Activated CD4-positive, alpha-beta T cell treated with anti-CD3 and anti-CD28 coated beads for 48 hours (primary cell): ENCODE measurements around the gene UGT1A9.
"Not testable (repeated sequence)": the region's sequence is repeated elsewhere in the genome, so short reads cannot be mapped to it uniquely, and the experiment has no call there.

Experiments
- DNase-seq: peaks from one replicate; pipeline ENCODE4 v3.0.0-alpha.2; 2020

Gene UGT1A9

DNA sequence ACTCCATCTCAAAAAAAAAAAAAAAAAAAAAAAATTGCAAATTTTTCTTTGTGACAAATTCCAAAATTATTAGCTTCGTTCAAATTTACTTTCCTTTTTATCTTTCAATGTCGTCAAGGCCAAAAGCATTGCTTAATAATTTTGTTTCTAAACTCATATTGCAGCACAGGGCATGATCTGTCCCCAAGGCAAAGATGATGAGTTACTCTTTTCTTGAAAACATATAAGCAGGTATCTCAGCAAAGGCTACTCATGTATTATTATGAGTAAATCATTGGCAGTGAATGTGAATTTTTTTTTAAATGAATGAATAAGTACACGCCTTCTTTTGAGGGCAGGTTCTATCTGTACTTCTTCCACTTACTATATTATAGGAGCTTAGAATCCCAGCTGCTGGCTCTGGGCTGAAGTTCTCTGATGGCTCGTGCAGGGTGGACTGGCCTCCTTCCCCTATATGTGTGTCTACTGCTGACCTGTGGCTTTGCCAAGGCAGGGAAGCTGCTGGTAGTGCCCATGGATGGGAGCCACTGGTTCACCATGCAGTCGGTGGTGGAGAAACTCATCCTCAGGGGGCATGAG, 9.9 kb downstream of the UGT1A9 start, which contains the start of gene UGT1A7:
Gene UGT1A7, plus strand, starts transcription at position 381 of the 579 bp plus-strand sequence. Its CDS starts 37 bp downstream, at position 418.
- no peak for DNase-seq

DNA sequence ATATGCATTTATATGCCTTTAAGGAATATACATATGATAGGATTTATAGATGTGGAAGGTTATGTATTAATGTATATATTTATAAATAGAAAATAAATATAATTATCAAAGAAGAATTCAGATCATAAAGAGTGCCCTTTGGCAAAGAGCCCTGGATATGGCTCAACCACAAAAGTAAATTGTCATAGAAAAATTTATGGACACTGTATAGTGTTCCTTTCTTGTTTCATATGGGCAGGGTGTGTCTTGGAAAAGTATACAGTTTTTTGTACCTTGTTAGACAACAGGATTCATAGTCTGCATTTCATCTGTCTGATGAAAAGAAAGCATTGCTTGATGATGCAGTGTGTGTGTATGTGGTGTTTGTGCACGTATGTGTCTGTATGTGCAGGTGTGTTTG, 12.9 kb downstream of the UGT1A9 start:
- DNase-seq, result no peak

DNA sequence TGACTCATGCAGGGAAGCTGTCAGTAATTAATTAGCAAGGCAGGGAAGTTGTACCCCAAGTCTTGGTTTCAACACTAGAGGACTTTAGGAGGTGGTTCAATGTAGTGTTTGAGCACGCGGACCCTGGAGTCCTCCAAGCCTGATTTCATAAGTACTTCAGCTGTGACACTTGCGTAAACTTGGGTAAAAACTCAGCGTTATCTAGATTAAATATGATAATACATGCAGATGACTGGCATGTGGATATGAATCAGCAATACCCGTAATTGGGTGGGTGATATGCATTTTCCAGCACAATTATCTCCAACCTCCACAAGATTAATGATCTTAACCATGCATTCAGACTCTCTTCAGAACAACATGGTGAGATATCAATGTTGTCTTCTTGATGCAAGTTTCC, 15.2 kb downstream of the UGT1A9 start:
- DNase-seq, result no peak

DNA sequence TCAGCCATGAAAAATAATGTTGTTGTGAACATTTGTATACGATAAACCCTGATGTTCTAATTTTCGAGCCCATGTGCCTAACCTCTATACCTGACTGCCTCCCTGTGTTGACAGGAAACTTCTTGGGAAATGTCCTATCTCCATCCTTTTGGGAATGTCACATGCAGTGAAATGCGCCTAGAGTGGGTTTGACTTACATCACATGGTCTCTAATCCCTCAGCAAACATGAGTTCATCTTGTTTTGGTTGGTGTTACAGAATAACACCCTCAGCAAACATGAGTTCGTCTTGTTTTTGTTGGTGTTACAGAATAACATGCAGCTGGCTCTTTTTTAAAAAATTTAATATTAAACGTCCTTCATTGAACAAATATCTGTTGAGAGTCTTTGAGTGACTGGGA, 16.6 kb downstream of the UGT1A9 start:
- no peak for DNase-seq

DNA sequence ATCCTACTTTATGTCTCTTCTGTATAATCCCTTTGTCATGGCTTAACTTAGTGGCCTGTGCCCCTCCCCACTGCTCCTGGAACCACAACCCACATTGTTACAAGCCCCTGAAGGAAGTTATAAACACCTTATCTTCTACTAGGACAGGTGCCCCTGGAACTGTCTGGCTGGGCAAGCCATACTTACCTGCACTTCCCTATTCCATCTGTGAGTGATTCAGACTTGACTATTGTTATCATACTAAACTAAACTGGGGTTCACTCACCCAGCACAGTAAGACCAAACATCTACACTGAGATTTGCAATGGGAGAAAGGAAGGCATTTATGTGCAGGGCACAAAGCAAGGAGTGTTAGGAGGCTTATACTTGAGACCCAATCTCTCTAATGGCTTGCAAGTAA, 17.3 kb downstream of the UGT1A9 start:
- DNase-seq, result no peak

DNA sequence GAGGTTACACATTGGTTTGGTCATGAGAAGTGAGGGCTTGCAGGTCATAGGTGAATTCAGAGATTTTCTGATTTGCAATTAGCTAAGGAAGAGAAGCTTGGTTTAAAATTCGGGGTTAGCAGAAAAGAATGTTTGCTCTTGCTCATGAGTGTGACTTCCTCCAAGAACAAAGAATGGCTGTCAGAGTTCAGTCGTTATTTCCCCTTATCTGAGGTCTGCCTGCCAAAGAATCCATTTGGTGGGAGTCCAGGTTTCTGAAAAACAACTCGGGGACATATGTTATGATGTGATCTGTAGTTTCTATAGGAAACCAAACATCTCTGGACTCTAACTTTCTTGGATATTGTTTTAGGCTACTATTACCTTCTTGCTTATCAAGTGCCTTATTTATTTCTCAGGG, 17.8 kb downstream of the UGT1A9 start:
- no peak for DNase-seq

DNA sequence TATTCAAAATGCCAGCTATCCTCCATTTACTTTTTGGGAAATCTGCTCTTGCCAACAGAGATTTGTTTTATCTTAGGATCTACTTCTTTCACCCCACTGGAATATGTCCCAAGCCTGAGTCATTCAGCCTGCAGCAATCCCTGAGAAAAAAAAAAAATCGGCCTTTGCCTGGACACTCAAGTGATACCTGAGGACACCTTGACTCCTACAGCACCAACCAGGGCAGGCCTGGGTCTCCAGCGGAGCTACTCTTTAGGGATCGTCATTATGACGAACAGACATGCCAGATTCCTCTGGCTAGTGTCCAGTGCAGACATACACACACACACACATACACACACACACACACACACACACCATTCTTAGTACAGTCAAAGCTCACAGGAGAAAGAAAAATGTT, 18.7 kb downstream of the UGT1A9 start:
- DNase-seq, result no peak

DNA sequence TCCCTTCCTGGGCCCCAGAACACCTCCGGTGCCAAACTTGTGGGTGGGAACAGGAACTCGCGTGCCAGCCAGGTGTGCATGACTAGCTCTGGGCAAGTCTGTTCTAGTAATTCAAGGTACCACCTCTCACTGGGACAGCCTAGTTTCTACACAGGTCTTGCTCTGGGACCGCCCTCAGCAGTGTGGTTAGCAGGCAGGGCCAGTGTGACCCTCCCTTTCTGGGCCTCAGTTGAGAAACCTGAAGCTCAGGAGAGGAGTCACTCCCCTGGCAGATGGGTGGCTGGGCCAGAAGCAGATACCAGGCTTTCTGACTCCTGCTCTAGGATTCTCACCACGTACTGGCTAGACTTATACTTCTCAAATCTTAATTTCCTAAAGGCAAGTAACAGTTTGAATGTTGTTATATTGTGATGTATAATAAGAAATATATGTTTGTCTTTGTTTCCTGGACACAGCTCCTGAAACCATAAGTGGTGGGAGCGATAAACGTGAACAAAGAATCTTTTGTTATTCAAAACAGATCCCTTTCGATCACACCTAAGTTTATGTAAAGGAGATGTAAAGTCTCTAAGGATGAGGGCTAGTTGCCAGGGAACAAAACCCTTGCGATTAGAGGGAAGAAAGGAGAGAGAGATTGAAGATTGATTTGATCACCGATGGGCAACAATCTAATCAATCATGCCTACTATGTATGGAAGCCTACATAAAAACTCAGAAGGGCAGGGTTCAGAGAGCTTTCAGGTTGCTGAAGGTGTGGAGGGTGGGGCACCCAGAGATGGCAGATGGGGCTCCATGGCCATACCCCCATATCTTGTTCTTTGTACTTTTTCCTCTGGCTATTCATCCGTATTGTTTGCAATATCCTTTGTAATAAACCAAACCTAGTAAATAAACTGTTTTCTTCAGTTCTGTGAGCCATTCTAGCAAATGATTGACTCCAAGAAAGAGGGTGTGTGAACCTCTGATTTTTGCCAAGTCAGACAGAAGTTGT, 20.0 kb downstream of the UGT1A9 start:
- no peak for DNase-seq

DNA sequence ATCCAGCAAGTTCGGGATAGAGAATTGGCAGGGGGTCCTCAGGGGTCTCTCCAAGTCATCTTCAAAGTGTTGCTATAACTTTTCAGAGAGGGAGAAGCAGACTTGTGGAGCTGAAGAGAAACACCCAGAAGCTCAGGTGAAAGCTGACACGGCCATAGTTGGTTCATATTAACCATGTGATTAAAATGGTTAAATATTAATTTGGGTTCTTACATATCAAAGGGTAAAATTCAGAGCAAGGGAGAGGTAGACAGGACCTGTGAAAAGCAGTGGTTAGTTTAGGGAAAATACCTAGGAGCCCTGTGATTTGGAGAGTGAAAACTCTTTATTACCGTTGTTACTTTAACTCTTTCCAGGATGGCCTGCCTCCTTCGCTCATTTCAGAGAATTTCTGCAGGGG, 20.9 kb downstream of the UGT1A9 start, which contains the start of gene UGT1A6:
Gene UGT1A6, plus strand, starts transcription at position 243 of the 400 bp plus-strand sequence. Its CDS starts 115 bp downstream, at position 358.
- DNase-seq, result no peak

DNA sequence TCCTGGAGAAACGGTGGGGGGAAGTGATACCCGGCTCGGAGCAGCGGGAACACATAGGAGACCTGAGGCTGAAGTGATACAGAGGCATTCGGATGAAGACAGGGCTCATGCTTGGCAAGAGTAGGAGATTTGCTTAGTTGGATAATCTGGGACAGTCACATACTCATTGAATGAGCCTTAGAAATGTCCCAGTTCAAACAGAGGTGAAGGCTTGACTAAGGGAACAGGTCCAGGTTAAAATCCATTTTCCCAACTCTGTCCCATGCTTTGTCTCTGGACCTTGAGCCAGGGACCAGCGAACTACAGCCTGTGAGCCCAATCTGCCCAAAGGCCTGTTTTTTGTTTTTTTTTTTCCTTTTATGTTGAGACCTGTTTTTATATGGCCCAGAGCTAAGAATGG, 22.3 kb downstream of the UGT1A9 start:
- DNase-seq, result no peak

DNA sequence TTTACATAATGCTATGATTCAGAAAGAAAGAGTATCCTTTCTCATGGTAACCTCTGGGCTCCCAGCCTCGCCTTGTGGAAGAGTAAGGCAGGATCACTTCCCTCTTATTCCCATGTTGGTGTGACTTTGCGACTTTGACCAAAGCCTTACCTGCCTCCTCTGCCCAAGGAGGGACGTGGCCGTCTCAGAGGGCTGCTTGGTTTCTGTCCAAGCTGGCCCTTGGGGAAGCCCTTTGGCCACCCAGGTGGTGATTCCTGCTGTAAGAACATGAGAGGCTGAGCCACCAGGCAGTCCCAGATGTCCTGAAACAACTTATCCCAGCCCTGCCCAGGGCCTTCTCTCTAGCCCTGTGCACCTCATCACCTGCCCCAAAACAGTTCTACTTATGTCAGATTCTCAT, 27.0 kb downstream of the UGT1A9 start:
- DNase-seq, result no peak

DNA sequence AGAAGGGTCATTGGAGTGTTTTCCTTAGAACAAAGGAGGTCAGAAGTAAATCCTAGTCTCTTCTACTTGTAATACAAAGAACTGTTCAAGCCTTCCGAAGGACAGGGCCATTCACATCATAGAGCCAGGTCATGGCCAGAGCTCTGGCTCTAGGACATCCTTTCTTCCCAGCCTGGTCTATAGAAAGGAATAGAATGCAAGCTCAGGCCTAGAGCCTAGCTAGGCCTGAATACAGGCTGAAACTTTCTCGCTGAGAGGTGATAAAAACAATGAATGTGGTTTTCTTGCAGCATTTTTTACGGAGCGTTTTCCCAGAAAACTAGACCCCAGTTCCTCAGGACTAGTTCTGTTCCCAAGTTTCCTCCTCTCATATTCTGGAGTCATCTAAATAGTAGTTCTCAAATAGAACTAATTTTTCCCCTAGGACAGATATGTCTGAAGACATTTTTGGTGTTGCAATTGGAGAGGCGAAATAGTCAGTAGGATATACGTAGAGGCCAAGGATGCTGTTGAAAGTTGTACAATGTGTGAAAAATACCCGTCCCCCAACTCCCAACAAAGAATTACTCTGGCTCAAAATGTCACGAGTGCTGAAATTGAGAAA, 27.8 kb downstream of the UGT1A9 start:
- no peak for DNase-seq

DNA sequence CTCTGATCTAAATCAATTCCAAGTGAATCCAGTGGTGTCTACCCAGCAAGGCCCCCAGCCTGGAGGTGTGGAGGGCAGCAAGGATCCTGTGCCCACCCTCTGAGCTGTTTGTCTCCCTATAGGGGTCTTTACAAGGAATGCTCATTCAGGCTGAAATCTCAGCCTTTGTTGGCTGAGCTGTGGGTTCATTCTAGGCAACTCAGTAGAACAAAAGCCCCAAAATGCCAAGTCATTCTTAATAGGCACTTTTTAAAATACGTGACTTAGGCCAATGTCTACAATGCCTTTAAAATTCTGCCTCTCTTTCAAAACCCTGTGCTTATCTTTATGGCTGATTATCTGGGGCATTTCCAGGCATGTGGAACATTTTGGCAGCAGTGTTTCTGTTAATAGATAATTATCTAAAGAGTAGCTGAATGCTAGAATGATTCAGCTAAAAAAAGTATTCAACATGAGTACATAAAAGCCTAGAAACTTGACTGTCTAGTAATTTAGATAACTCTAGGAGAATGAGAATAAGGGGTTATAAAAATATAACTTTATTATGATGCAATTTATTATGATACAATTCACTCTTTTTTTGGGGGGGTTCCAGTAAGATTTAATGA, 28.4 kb downstream of the UGT1A9 start:
- DNase-seq, result no peak

DNA sequence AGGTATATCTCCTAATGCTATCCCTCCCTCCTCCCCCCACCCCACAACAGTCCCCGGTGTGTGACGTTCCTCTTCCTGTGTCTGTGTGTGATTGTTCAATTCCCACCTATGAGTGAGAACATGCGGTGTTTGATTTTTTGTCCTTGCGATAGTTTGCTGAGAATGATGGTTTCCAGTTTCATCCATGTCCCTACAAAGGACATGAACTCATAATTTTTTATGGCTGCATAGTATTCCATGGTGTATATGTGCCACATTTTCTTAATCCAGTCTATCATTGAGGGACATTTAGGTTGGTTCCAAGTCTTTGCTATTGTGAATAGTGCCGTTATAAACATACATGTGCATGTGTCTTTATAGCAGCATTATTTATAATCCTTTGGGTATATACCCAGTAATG, 29.1 kb downstream of the UGT1A9 start:
- not testable (repeated sequence) for DNase-seq

DNA sequence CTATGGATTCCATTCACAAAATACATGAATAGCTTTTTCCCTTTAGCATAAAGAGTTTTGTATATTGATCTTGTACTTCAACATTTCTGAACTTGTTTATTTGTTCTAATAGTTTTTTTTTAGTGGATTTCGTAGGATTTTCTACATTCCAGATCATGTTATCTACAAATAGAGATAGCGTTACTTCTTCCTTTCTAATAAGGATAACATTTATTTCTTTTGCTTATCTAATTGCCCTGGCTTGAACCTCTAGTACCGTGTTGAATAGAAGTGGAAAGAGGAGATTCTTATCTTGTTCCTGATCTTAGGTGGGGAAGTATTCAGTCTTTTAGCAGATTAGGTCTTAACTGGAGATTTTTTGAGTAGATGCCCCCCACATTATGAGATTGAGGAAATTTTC, 30.5 kb downstream of the UGT1A9 start:
- no peak for DNase-seq

DNA sequence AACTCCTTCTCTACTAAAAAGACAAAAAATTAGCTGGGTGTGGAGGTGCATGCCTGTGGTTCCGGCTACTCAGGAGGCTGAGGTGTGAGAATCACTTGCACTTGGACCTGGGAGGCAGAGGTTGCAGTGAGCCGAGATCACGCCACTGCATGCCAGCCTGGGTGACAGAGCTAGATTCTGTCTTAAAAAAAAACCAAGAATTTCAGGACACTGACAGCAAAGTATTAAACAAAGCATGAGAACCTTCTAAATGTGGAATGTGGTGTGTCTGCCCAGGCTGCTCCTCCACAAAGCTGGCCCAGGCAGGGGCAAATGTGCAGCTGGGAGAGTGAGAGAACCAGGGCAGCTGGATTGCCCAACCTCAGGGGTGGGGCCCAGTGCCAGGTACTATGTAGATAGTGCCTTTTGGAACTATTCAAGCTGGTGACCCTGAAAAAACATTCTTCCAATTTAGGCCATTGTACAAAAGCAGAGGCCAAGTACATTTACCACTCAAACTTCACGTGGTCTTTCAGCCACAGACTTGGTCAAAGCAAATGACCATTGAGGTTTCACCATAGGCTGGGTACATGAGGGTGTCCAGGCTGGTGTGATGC, 34.3 kb downstream of the UGT1A9 start:
- DNase-seq, result no peak

DNA sequence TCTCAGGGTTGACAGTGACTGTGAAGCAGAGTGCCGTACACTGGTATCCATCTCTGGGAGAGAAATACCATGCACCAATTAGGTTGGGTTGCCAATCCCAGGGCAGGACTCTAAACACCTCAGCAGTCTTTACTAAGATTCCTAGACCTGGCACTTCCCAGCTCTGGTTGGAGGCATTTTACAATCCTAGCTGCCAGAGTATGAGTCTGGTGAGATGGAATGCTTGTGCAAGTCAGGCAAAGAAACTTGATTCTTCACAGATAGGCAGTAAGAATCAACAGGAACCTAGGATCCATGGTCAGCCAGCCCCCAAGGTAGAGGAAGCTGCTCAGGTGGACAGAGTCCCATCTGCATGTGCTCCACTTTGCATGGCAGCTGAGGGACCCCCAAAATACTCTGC, 35.0 kb downstream of the UGT1A9 start:
- no peak for DNase-seq

DNA sequence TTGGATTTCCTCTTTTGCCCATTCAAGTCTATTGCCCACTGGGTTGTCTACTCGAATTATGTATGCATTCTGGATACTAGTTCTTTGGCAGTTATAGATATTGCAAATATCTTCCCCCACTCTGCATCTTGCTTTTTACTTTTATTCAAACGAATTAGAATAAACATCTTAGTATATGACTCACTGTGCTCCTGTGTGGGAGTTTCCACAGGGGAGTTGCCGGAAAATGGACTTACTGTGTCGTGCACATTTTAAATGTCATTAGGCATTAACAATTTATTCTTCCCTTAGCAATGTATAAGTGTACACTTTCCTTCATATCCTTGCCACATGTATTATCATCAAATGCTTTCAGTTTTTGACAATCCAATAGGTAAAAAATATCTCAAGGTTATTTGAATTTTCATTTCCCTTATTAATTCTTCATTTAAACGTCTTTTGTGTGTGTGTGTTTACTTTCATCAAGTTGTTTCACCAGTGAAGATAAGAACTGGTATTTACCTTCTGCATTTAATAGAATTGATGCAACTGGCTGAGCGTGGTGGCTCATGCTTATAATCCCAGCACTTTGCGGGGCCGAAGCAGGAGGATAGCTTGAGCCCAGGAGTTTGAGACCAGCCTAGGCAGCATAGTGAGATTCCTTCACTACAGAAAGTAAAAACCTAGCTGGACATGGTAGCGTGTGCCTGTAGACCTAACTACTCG, 36.4 kb downstream of the UGT1A9 start:
- DNase-seq, result no peak

DNA sequence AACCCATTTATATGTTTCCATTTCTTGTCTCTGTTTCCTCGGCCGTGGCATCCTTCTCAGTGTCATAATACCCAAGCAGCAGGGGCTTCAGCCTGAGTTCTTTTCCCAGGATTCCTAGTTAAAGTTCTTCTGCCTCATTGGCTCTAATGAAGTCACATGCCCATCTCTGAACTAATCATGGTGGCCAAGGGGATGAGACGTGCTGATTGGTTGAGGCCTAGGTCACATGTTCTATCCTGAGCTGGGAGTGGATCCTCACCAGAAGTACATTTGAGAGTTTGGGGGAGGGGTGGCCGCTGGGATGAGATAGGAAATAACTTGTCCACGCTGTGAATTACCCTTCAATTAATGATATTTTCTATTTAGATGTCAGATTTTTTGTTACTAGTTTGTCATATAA, 37.2 kb downstream of the UGT1A9 start:
- no peak for DNase-seq

DNA sequence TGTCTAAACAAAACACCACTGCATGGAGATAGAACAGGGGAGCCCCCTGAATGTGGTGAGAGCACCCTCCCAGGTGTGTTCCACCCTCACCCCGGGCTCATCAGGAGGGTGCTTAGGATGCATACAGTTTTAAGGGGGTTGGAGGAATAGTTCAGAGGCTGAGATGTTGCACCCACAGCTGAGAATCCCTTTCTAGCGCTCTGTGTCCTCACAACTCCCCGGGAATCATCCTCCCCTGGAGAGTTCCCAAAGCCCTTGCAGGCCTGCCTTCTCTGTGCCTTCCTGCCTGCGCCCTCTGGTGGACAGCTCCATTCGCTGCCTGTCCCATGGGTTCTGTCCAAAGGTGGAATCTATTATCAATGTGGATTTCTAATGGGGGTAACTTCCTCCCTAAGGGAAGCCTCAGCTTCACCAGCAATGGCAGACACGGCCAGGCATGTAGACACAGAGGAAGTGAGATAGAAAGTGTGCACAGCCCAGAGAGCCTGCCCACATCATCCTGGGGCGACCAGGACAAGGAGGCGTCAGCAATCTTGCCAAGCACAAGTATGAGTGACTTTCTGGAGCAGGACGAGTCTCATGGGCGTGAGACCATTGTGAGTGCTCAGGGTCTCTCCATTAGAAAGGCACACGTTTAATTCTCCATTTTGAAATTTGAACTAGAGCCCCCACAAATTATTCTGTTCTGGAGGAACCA, 39.8 kb downstream of the UGT1A9 start:
- DNase-seq, result peak; percentile 78

DNA sequence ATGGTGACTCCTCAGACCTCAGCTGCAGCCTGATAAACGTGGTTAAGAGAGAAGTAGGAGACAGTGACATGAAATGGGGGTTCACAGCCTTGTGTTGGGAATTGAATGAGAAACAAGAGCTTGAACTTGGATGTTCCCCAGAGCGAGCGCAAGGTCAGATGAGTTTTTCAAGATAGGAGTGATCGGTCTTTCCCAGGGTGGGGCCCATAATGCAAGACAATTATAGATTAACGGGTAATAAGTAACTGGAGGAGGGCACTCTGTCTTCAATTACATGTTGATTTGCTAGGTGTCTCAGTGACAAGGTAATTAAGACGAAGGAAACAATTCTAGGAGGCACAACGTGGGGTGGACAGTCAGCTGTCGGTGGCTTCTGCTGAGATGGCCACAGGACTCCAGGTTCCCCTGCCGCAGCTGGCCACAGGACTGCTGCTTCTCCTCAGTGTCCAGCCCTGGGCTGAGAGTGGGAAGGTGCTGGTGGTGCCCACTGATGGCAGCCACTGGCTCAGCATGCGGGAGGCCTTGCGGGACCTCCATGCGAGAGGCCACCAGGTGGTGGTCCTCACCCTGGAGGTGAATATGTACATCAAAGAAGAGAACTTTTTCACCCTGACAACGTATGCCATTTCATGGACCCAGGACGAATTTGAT, 41.0 kb downstream of the UGT1A9 start, which contains the start of gene UGT1A5:
Gene UGT1A5, plus strand, starts transcription at position 297 of the 651 bp plus-strand sequence. Its CDS starts 85 bp downstream, at position 382.
- DNase-seq, result no peak
